ENCODE data around the gene MVP.
"Not testable (repeated sequence)": the region's sequence is repeated elsewhere in the genome, so short reads cannot be mapped to it uniquely, and the experiment has no call there.

MVP gene

GRCh38 chr16:29843931-29844330 lies 23.7 kb downstream of the MVP start:
- DNase-seq (ENCODE audit: low spot score), result no peak

DNA sequence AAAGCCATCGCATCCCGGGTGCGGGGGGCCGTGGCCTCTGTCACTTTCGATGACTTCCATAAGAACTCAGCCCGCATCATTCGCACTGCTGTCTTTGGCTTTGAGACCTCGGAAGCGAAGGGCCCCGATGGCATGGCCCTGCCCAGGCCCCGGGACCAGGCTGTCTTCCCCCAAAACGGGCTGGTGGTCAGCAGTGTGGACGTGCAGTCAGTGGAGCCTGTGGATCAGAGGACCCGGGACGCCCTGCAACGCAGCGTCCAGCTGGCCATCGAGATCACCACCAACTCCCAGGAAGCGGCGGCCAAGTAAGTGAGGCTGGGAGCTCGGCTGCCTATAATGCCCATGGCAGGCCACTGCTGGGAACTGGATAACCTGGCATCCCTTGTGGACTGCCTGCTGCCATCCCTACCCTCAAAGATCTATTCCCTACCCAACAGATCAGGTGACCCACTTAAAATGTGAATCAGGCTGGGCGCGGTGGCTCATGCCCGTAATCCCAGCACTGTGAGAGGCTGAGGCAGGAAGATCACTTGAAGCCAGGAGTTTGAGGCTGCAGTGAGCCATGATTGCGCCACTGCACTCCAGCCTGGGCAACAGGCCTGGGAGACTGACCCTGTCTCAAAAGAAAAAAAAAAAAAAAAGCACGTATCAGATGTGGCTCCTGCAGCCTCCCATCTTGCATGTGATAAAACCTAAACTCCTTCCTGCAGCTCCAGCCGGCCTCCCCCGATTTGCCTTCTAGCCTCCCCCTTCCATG lies 24.5 kb downstream of the MVP start:
- no peak for DNase-seq (ENCODE audit: low spot score)

- no peak for DNase-seq (ENCODE audit: low spot score)
Measured at GRCh38 chr16:29845656-29846055, 25.4 kb downstream of the MVP start.

DNA sequence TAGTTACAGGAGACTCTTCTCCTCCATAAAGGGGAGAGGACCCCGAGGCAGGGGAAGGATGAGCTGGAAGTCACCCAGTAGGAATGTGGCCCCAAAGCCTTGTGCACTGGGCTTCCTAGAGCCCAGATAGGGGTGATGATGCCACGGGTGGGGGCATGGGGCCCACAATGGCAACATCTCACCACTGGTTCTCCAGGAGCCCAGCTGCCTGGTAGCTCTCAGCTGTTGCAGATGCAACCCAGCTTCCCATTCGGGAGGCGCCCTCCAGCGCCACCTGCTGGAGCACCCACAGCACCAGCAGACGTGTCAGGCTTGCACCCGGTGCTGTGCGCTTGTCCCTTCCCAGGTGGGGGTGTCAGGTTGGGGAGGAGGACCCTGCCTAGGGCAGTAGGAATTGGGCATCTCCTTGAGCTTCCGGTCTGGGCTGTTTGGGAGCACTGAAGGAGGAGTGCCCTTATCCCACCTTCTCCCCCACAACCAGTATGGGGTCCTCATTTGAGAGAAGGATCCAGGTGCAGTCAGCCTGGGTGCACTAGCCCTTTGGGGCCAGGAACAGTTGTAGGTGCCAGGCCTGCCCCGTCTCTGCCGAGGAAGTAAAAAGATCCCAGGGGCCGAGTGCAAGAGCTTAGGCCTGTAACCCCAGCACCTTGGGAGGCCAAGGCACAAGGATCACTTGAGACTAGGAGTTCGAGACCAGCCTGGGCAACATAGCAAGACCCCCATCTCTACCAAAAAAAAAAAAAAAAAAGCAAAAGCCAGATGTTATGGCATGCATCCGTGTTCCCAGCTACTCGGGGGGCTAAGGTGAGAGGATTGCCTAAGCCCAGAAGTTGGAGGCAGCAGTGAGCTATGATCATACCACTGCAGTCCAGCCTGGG lies 28.4 kb downstream of the MVP start:
- peak; percentile 82 for DNase-seq (ENCODE audit: low spot score)

DNA sequence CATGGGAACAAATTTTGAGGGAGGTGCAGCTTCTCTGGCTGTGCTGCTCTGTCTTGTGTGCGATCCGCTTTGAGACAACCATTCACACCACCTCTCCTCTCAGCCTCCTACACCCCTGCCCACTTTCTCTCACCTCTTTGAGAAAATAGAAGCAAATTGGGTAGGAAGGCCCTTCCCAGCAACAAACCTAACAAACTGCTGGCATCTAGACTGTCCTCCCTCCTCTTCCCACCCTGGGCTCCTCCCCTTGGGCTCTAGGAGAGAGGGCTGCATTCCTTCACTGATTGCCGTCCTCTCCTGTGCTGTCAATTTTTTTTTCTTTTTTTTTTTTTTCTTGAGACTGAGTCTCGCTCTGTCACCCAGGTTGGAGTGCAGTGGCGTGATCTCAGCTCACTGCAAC lies 29.2 kb downstream of the MVP start:
- DNase-seq (ENCODE audit: low spot score), result no peak

DNA sequence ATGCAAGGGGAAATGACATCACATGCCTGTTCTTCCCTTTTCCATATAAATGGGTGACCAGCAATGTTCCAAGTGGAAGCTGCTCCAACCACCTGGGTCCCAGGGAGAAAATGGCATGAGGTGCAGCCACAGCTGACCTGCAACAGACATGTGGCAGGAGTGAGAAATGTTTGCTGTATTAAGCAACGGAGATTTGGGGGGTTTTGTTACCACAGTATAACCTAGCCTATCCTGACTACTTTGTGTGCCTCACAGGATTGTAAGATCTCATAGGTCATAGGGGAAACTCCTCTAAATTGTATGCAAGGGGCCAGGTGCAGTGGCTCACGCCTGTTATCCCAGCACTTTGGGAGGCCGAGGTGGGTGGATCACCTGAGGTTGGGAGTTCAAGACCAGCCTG lies 30.7 kb downstream of the MVP start:
- DNase-seq (ENCODE audit: low spot score), result no peak

- DNase-seq (ENCODE audit: low spot score), result no peak
Measured at GRCh38 chr16:29852654-29853053, 32.4 kb downstream of the MVP start.

DNA sequence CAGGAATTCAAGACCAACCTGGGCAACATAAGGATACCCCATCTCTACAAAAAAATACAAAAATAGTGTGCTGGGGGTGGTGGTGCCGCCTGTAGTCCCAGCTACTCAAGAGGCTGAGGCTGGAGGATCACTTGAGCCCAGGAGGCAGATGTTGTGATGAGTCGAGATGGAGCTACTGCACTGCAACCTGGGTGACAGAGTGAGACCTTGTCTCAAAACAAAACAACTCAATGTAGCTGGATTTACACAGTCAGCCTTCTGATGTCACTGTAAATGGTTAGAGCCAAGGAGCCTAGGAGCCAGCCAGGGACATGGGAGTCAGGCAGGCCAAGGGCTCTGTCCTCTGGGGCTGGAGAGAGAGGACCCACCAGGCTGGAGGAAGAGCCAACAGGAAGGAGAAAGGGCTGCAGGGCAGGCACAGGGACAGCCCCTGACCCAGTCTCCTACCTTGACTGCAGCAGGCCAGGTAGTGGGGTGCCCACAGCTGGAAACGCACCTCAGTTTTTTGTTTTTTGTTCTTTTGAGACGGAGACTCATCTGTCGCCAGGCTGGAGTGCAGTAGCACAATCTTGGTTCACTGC lies 34.3 kb downstream of the MVP start:
- no peak for DNase-seq (ENCODE audit: low spot score)

DNA sequence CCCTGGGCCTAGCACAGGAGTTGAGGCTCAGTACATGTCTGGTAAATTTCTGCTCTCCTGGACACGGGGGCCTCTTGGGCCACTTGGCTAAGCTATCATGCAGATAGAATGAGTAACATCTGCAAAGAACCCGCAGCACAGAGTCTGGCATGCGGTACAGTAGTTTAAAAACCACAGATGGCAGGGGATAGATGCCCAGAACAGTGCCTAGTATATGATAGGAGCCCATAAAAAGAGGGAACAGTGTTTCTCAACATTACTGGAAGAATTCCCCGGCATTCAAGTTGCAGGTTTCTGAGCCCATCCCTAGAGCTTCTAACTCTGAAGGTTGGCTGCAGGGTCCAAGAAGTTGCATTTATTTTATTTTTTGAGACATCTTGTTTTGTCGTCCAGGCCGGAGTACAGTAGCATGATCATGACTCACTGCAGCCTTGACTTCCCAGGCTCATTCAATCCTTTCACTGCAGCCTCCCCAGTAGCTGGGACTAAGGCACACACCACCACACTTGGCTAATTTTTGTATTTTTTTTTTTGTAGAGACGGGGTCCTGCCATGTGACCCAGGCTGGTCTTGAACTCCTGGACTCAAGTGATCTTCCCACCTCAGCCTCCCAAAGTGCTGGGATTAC lies 37.0 kb downstream of the MVP start:
- DNase-seq (ENCODE audit: low spot score), result no peak

- no peak for DNase-seq (ENCODE audit: low spot score)
Measured at GRCh38 chr16:29858149-29858849, 38.0 kb downstream of the MVP start.

GRCh38 chr16:29858974-29859373 lies 38.7 kb downstream of the MVP start:
- DNase-seq (ENCODE audit: low spot score), result no peak

DNA sequence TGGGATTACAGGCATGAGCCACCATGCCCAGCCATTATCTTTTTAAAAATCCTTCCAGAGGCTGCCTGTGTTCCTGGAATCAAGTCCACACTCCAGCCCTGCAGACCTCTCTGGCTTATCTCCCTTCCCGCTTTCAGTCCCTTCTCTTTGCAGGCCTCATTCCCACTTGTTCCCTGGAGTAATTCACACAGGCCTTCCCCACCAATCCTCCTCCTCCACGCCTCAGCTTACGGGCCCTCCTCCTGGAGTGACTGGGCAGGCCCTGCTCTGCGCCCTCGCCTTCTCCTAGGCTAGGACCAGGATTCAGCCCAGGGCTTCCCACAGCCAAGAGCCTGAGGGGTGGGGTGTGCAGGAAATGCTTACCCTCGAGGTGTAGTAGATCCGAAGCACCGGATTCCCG lies 40.0 kb downstream of the MVP start:
- DNase-seq (ENCODE audit: low spot score), result no peak

- DNase-seq (ENCODE audit: low spot score), result no peak
Measured at GRCh38 chr16:29862383-29862883, 42.2 kb downstream of the MVP start.

DNA sequence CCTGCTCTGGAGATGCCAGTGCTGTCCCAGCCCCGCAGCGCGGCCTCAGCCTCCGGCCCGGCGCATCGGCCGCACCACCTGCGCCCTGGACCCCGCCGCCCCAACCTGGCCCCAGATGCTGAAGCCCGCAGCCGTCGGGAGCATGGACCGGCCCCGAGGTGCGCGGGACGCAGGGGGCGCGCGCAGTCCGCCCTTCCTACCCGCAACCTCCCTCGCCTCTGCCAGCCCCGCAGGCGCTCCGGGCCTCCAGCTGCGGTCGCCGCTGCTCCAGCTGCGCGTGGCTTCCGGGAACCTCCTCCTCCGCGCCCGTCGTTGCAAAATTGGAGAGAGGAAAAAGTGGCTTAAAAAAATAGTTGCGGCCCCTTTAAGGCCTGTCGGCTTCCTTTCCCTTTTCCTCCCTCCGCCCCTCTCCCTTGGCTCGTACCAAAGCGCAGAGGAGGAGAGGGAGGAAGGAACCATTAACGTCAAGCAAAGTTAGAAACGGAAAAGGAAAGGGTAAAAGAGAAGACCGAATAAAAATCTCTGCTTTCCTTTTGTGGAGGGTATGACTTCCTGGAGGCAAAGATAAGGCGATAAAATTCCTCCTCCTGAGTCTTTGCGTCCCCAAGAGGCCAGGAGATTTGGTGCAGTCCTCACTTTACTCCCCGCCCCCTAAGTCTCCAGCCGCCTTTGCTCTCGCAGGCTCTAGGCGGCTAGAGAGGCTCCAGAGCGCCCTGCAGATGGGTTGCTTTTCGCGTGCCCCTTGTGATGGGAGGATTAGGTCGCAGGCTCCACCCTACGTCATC lies 42.8 kb downstream of the MVP start, which contains the start of gene CDIPT:
Gene CDIPT (minus strand): TSS at position 343 of the 785 bp plus-strand sequence. CDS start 369 bp downstream, outside the sequence.
- peak; percentile 95 for DNase-seq (ENCODE audit: low spot score)

- no peak for DNase-seq (ENCODE audit: low spot score)
Measured at GRCh38 chr16:29863669-29863984, 43.4 kb downstream of the MVP start.

- DNase-seq (ENCODE audit: low spot score), result no peak
Measured at GRCh38 chr16:29864205-29864604, 43.9 kb downstream of the MVP start.

GRCh38 chr16:29868396-29869009 lies 48.2 kb downstream of the MVP start:
- DNase-seq (ENCODE audit: low spot score), result no peak

DNA sequence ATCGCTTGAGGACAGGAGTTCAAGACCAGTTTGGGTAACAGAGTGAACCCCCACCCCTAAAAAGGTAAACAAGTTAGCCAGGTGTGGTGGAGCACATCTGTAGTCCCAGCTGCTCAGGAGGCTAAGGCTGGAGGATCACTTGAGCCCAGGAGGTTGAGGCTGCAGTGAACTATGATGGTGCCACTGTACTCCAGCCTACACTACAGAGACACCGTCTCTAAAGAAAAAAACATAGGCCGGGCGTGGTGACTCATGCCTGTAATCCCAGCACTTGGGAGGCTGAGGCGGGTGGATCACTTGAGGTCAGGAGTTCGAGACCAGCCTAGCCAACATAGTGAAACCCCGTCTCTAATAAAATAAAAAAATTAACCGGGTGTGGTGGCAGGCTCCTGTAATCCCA lies 48.8 kb downstream of the MVP start:
- not testable (repeated sequence) for DNase-seq (ENCODE audit: low spot score)

GRCh38 chr16:29871822-29872546 lies 51.7 kb downstream of the MVP start:
- no peak for DNase-seq (ENCODE audit: low spot score)

GRCh38 chr16:29873319-29873718 lies 53.1 kb downstream of the MVP start:
- no peak for DNase-seq (ENCODE audit: low spot score)

All from CD4-positive, alpha-beta T cell treated with Interleukin-15 for 4 hours (primary cell).